GM18507 (cell line): ENCODE data around the gene NKRF.

Experiments used
- DNase-seq: peaks from one replicate; pipeline ENCODE4 v3.0.0; 2011; ENCODE audit warnings: low read depth; ENCODE audit not compliant: insufficient read length; ENCODE audit errors: extremely low spot score
- FAIRE-seq: peaks from 2 replicates; lab custom pipeline; 2011; peaks lifted over from hg19 to GRCh38; lab: Jason Lieb, UNC

The NKRF gene

DNA sequence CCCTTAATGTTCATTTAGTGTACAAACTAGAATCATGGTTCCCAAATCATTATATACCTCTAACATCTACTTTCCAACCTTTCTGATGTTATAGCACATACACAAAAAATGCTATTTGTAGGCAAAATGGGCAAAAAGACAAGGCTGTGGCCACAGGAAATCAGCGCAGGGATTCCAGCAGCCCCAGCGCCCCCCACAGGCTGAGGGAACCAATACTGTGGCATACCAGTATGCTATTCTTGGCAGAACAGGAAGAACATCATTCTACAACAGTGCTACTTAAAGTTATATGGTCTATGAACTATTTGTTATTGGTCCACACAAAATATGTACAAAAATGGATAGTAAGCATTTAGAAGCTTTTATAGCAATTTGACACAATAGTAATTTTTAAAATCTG is 66.4 kb downstream of the NKRF start:
- FAIRE-seq (no peak), DNase-seq (no peak)
